Psoas muscle (tissue), 8 donors: Measurements from ENCODE around the gene KCNMB4. TPM values are rescaled to one million over a fixed set of nuclear protein-coding genes. Genes with fewer than 3 reads are reported as not detected.

Source experiments
- ATAC-seq, 4 donors: fragments of 200-7000 bp; cut with Tn5 transposase; one replicate each; pipeline ENCODE4 v1.9.1; 2020; ENCODE audit warnings: moderate library complexity in 3 of 4, mild to moderate bottlenecking in 2 of 4
- DNase-seq, 2 donors: peaks; one replicate each; pipeline ENCODE4 v3.0.0-alpha.2; 2020
- H3K27ac ChIP-seq: fragments of 200-600 bp; one replicate; pipeline ENCODE4 v1.8.0; 2022
- H3K27me3 ChIP-seq, 3 donors: fragments of 200-600 bp in 1 of 3; one replicate each; pipeline versions ENCODE4 v1.6.1 to v1.8.0; 2013 to 2022; ENCODE audit warnings: low read length in 2 of 3, mild to moderate bottlenecking in 2 of 3, moderate library complexity in 1 of 3; ENCODE audit not compliant: insufficient read depth in 3 of 3
- H3K36me3 ChIP-seq, 2 donors: fragments of 200-600 bp in 1 of 2; one replicate each; pipeline versions ENCODE4 v1.6.1 to v1.8.0; 2013 to 2022; ENCODE audit warnings: low read depth in 1 of 2, mild to moderate bottlenecking in 1 of 2, moderate library complexity in 1 of 2; ENCODE audit not compliant: insufficient read depth in 1 of 2
- H3K4me1 ChIP-seq: fragments of 200-600 bp; one replicate; pipeline ENCODE4 v1.8.0; 2022
- H3K4me3 ChIP-seq: fragments of 200-600 bp; one replicate; pipeline ENCODE4 v1.8.0; 2022; ENCODE audit warnings: mild to moderate bottlenecking
- H3K9me3 ChIP-seq: fragments of 200-600 bp; one replicate; pipeline ENCODE4 v1.8.0; 2022
- whole genome bisulfite sequencing, 3 donors: extraction: QIAGEN DNeasy Blood & Tissue Kit; methylation state at CpG; one replicate each; pipeline versions ENCODE4 v1.1.6 to v1.1.7; 2013; 5-methylcytosine and 5-hydroxymethylcytosine counted together
- intact Hi-C, 2 donors: fragments of 100-400 bp; cut with DNase I; formaldehyde crosslinking; loops; one replicate each; pipeline versions ENCODE4 v1.11.0 to v1.14.2; 2022
- polyA plus RNA-seq, 3 donors: library from polyadenylated mRNA; stranded (reverse); fragments of 200-250 nt; gene quantifications; one replicate each; pipeline ENCODE4 v1.2.3, GENCODE V29; 2013
- total RNA-seq, 4 donors: library from RNA; stranded (reverse); fragmentation: NEBNext Ultra II Directional in 2 of 4; extraction: Animal tissue kit (Norgen Biotek cat#: 25700) in 2 of 4; gene quantifications; one replicate each; pipeline versions ENCODE4 v1.2.1 to v1.2.4, GENCODE V29; 2021 to 2023
- TF ChIP-seq, protein P1 (sequence below): fragments of 200-600 bp; IDR thresholded peaks from one replicate; pipeline ENCODE4 v1.8.0; 2022; ENCODE audit warnings: antibody characterized with exemption
- donor health status: healthy with polysubstance abuse.
- donor health status: DM: no; HTN: no; CAD: no; lungs with moderate emphysema.
- donor health status: Bipolar disorder and iron deficiency.
- donor health status: healthy.
- donor health status: DM: yes; HTN: yes; CAD: no.
- donor health status: DM: no; HTN: no; CAD: no.
- donor health status: DM: no; HTN: no; CAD: no.
- donor health status: DM: yes; HTN: yes; CAD: no.

Gene KCNMB4
- total and polyA plus RNA-seq, 7 donors: 0.54 to 1.9 (median 0.82) TPM

DNA sequence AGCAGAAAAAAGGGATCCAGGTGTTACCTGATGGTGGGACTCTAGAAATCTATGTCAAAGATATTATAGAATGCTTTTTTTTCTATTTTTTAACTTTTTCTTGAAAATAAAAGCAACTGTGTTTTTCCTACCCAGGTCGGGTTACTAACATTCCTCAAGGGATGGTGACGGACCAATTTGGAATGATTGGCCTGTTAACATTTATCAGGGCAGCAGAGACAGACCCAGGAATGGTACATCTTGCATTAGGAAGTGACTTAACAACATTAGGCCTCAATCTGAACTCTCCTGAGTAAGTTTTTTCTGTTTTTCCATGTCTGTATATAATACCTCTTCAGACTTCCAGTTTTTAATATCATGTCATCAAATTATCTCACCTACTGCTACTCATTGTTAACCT is 27.6 kb upstream of the KCNMB4 start:
- H3K4me1 ChIP-seq: no peaks in the 10 kb centered on the region
- H3K9me3 ChIP-seq: no peaks in the 10 kb centered on the region
- TF ChIP-seq, protein P1, sequence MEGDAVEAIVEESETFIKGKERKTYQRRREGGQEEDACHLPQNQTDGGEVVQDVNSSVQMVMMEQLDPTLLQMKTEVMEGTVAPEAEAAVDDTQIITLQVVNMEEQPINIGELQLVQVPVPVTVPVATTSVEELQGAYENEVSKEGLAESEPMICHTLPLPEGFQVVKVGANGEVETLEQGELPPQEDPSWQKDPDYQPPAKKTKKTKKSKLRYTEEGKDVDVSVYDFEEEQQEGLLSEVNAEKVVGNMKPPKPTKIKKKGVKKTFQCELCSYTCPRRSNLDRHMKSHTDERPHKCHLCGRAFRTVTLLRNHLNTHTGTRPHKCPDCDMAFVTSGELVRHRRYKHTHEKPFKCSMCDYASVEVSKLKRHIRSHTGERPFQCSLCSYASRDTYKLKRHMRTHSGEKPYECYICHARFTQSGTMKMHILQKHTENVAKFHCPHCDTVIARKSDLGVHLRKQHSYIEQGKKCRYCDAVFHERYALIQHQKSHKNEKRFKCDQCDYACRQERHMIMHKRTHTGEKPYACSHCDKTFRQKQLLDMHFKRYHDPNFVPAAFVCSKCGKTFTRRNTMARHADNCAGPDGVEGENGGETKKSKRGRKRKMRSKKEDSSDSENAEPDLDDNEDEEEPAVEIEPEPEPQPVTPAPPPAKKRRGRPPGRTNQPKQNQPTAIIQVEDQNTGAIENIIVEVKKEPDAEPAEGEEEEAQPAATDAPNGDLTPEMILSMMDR: no peak
- no peaks in the 10 kb centered on the region for H3K27me3 ChIP-seq
- H3K4me3 ChIP-seq: no peak overlapping the region
- DNase-seq (no peak), ATAC-seq (no peak)
- H3K27ac ChIP-seq: no peak overlapping the region
- intact Hi-C loops: no loop called here
- peaks cover 7 to 85% of the 10 kb centered on the region in 2 donors for H3K36me3 ChIP-seq
- 55 to 82% (median 61%) methylated on average over 2 of the region's 2 CpGs for WGBS, 3 donors

DNA sequence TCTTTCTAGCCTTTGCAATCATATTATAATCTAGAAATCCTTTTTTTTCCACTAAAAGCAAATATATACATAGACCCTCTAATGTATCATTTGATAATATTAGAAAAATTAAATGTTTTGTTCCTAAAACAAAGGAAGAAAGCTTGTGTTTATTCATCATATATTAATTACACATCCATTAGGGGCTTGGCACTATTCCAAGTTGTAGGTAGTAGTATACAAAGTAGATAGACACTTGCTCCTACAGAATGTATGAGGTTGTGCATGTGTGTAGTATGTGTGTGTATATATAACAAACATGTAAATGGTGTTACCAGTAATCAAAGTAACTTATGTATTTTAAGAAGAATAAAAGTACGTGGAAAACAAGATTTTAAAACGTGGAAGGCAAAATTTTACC is 15.0 kb upstream of the KCNMB4 start:
- H3K4me1 ChIP-seq: no peaks in the 10 kb centered on the region
- no peak overlapping the region for H3K27ac ChIP-seq
- ATAC-seq: no peak
- H3K27me3 ChIP-seq: no peaks in the 10 kb centered on the region
- WGBS, 3 donors: 95 to 98% (median 97%) methylated on average over 2 of the region's 2 CpGs
- H3K9me3 ChIP-seq: no peaks in the 10 kb centered on the region
- H3K4me3 ChIP-seq: no peak overlapping the region
- DNase-seq: no peak
- H3K36me3 ChIP-seq: peaks cover 0 to 64% of the 10 kb centered on the region in 2 donors
- TF ChIP-seq, protein P1: no peak
- intact Hi-C loops: no loop called here

DNA sequence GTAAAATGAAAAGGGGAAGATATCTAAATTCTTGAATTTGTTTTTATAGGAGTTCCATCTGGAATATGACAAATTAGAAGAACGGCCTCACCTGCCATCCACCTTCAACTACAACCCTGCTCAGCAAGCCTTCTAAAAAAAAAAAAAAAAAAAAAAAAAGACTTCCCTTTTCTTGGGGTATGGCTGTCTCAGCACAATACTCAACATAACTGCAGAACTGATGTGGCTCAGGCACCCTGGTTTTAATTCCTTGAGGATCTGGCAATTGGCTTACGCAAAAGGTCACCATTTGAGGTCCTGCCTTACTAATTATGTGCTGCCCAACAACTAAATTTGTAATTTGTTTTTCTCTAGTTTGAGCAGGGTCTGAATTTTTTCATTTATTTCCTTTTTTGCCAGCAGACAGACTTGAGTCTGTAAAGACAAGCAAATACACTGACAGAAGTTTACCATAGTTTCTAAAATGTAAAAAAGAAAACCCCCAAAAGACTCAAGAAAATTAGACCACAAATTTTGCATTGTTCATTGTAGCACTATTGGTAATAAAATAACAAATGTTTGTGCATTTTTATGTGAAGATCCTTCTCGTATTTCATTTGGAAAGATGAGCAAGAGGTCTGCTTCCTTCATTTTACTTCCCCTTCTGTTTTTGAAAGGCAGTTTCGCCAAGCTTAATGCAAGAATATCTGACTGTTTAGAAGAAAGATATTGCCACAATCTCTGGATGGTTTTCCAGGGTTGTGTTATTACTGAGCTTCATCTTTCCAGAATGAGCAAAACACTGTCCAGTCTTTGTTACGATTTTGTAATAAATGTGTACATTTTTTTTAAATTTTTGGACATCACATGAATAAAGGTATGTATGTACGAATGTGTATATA is 12.1 kb upstream of the KCNMB4 start:
- no peak for DNase-seq

DNA sequence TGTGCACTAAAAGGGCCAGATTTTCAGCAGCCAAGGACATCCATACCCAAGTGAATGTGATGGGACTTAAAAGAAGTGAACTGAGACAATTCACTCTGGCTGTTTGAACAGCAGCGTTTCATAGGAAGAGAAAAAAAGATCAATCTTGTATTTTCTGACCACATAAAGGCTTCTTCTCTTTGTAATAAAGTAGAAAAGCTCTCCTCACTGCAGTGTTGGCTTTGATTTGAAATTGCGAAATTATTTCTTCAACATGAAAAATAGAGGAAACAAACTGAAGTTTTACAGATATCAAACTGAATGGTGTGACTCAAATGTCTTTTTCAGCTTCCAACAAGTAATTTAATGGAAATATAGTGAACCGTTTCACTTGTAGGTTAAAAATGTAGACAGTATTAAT is 11.3 kb upstream of the KCNMB4 start:
- no peaks in the 10 kb centered on the region for H3K27me3 ChIP-seq
- WGBS, 3 donors: 72 to 81% (median 74%) methylated on average over 3 of the region's 3 CpGs
- H3K4me1 ChIP-seq: no peaks in the 10 kb centered on the region
- no peak overlapping the region for H3K4me3 ChIP-seq
- TF ChIP-seq, protein P1: no peak
- DNase-seq (no peak), ATAC-seq (no peak)
- H3K27ac ChIP-seq: no peak overlapping the region
- intact Hi-C loops: no loop called here
- no peaks in the 10 kb centered on the region for H3K9me3 ChIP-seq
- H3K36me3 ChIP-seq: peaks cover 0 to 39% of the 10 kb centered on the region in 2 donors

More for the DNA sequence above, 12.1 kb upstream of the KCNMB4 start:
- Histone ChIP-seq H3K36me3 (peaks cover 0 to 39% of the 10 kb centered on the region in 2 donors), H3K27me3 (no peaks in the 10 kb centered on the region), H3K4me3 (no peak overlapping the region), H3K27ac (no peak overlapping the region), H3K9me3 (no peaks in the 10 kb centered on the region), H3K4me1 (no peaks in the 10 kb centered on the region)
- intact Hi-C loops: no loop called here
- ATAC-seq: no peak
- WGBS, 3 donors: 93 to 95% (median 95%) methylated on average over 6 of the region's 6 CpGs
- TF ChIP-seq, protein P1: no peak
